Brain microvascular endothelial cell (primary cell): ENCODE results near the gene FAM120B.

ENCODE experiments used
- DNase-seq: peaks from one replicate; pipeline ENCODE4 v3.0.0-alpha.2; 2020
- H3K27ac ChIP-seq: fragments of 250-450 bp; sonication (Bioruptor Pico); 2 replicates; pipeline ENCODE4 v1.5.1; 2020; ENCODE audit warnings: mild to moderate bottlenecking, moderate library complexity
- H3K27me3 ChIP-seq: fragments of 250-450 bp; sonication (Bioruptor Pico); replicated peaks from 2 replicates; pipeline ENCODE4 v1.5.1; 2020; ENCODE audit warnings: mild to moderate bottlenecking
- H3K36me3 ChIP-seq: fragments of 250-450 bp; sonication (Bioruptor Pico); replicated peaks from 2 replicates; pipeline ENCODE4 v1.5.1; 2020; ENCODE audit warnings: mild to moderate bottlenecking
- H3K4me3 ChIP-seq: 2 replicates; pipeline ENCODE4 v1.5.1; 2011; ENCODE audit warnings: low read depth, mild to moderate bottlenecking, control low read depth, low read length, moderate library complexity
- CTCF ChIP-seq: IDR thresholded peaks from 2 replicates; pipeline ENCODE4 v1.5.1; 2011; ENCODE audit warnings: low read depth, mild to moderate bottlenecking, moderate library complexity, low read length, control low read depth, inconsistent platforms; ENCODE audit errors: missing control alignments
- in situ Hi-C: cut with HindIII; loops from 2 replicates; pipeline ENCODE4 v1.10.0; 2017; ENCODE audit warnings: low sequenced_read_pairs, low pct_ligation_motif_present

FAM120B gene

DNA sequence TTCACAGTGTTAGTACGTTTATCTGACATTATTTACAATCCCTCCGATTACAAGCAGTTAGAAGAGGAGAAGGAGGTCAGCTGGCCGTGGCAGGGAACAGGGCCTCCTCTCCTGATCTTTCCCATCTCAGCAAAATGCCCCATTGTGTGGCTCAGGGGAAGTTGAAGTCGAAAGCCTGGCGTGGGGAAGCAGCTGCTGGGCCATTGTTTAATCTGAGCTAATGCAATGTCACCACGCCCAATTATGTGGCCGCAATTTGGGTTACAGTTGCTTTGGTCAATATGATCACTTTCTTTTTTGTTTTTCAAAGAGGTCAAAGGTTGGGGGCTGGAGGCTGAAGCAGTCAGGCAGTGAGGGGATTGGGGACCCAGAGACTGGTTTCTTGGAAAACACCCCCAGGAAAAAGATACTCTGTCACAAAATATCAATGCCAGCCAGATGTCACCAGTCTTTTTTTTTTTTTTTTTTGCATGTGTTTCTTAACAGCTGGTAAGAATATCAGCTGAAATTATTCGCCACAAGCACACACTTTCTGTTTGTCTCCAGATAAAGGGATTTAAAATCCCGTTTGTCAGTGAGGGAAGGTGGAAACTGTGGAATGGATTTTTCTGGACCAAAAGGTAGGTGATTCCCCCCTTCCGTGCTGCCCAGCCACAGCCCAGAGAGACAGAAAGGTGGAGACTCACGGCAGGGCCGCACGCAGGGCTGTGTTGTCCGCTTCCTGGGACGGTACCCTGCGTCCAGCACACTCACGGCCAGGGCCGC, 40.3 kb upstream of the FAM120B start:
- TF ChIP-seq CTCF = no peak
- Histone ChIP-seq H3K27ac (no peak overlapping the region), H3K36me3 (no peaks in the 10 kb centered on the region), H3K4me3 (no peak overlapping the region), H3K27me3 (no peaks in the 10 kb centered on the region)
- no peak for DNase-seq
- in situ Hi-C loops = loop anchor here (25.0 kb wide), 1 partner anchor 154 kb away; no protein-coding TSS in a partner anchor

DNA sequence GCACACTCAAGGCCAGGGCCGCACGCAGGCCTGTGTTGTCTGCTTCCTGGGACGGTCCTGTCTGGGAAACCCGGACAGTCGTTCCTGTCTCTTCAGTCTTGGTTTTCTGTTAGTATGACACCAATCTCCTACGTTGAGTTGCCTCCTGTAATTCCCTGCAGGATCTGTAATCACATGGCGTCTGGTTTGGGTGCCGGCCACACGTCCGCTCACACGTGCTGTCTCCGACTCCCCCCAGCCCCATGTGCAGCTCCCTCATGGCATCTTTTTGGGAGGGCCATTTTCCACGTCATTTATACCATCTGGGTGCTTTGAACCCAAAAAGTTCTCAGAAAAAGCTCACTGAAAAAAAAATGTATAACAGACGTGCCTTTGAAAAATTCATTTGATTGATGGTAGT, 38.9 kb upstream of the FAM120B start:
- no peak overlapping the region for H3K4me3 ChIP-seq
- H3K27ac ChIP-seq = no peak overlapping the region
- no peaks in the 10 kb centered on the region for H3K27me3 ChIP-seq
- no peak for TF ChIP-seq CTCF
- no peak for DNase-seq
- in situ Hi-C loops = loop anchor here (25.0 kb wide), 1 partner anchor 155 kb away; no protein-coding TSS in a partner anchor
- H3K36me3 ChIP-seq = no peaks in the 10 kb centered on the region

GRCh38 chr6:170268216-170269129, 38.1 kb upstream of the FAM120B start:
- in situ Hi-C loops = loop anchor here (25.0 kb wide), 1 partner anchor 156 kb away; no protein-coding TSS in a partner anchor

DNA sequence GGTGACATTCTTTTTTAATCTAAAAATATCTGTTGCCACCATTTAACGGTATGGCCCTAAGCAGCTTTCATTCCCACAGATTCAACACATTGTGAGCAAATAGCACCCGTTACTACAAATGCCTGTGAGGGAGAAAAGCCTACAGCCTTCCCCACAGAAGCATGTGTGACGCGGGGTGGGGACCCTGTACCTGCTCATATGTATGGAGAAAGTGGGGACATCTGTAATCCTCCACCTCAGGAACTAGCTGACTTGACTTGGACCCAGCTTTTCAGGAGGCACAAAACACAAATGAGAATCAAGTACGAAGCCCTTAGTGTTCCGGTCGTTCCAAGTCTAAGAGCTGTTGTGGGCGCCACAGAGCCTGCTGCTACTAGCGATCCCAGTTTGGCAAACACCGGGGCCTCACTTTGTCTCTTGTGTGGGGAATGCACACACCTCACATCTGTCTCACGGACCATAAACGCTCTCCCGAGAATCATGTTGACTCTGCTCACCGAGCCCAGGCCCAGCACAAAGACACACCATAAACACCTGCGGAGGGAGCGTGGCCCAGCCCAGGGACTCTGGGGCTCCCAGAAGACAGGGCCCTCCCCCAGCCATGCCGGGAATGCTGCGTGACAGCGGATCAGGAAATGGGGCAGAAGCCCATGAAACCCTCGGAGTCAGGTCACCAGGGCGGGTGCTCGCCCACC, 37.3 kb upstream of the FAM120B start:
- no peak for DNase-seq
- TF ChIP-seq CTCF = no peak
- in situ Hi-C loops = loop anchor here (25.0 kb wide), 1 partner anchor 157 kb away; no protein-coding TSS in a partner anchor
- Histone ChIP-seq H3K36me3 (no peaks in the 10 kb centered on the region), H3K27ac (no peak overlapping the region), H3K27me3 (no peaks in the 10 kb centered on the region), H3K4me3 (no peak overlapping the region)

More at GRCh38 chr6:170268216-170269129, 38.1 kb upstream of the FAM120B start:
- Histone ChIP-seq H3K36me3 (no peaks in the 10 kb centered on the region), H3K27me3 (no peaks in the 10 kb centered on the region), H3K27ac (no peak overlapping the region), H3K4me3 (no peak overlapping the region)
- no peak for DNase-seq
- TF ChIP-seq CTCF = no peak

DNA sequence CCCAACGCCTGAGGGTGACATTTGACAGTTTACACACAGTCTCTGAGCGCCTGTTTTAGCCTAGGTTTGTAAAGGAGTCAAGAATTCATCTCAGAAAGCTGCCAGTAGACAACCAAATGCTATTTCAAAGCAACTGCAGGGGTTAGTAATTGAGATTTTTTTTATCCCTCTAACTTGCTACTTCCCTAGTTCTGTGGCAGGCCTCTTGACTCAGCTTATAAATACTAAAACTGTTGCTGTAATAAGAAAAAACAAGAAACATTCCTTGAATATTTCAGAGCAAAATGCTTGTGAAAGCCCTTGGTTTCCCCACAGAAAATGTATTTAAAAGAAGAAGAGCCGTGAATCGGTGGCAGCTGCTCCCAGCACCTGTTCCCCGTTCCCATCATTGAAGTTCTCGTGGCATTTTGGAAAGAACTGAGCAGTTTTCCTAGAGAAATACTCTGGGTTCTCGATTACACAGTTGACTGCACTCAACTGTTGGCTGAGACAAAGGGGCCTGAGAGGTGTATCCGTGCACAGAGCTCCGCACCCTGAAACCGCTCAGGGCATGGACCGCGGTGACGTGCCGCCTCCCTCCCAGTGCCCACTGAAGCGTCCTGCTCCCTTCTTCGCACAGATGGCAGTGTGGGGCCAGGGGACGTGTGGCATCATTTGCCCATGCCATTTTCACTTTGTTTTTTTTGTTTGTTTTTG, 36.6 kb upstream of the FAM120B start:
- DNase-seq = no peak
- Histone ChIP-seq H3K27ac (no peak overlapping the region), H3K27me3 (no peaks in the 10 kb centered on the region), H3K4me3 (no peak overlapping the region), H3K36me3 (no peaks in the 10 kb centered on the region)
- in situ Hi-C loops = loop anchor here (25.0 kb wide), 1 partner anchor 158 kb away; no protein-coding TSS in a partner anchor
- no peak for TF ChIP-seq CTCF
